PC-9 (cell line): ENCODE results near the gene RBBP4.

Source experiments
- CTCF ChIP-seq: fragments of 200-600 bp; sonication (generic); conservative IDR thresholded peaks from 2 replicates; pipeline ENCODE4 v1.6.1; 2017; ENCODE audit warnings: mixed run types, antibody characterized with exemption, mild to moderate bottlenecking, moderate library complexity
- EZH2 ChIP-seq: fragments of 200-600 bp; sonication (generic); IDR thresholded peaks from 2 replicates; pipeline ENCODE4 v1.8.0; 2017; ENCODE audit warnings: antibody characterized with exemption, low read depth

GRCh38 chr1:32705516-32705915 is 54.5 kb downstream of the RBBP4 start:
- no peak for TF ChIP-seq EZH2
- TF ChIP-seq CTCF, result no peak
